IMR-90 (cell line): ENCODE results near the gene CSAD. TPM values are rescaled to one million over a fixed set of nuclear protein-coding genes. Genes with fewer than 3 reads are reported as not detected.
A peak's percentile ranks its signal among the peaks of the same experiment; 100 is the strongest.

ENCODE experiments used
- ATAC-seq: fragments of 200-7000 bp; cut with Tn5 transposase; 2 replicates; pipeline ENCODE4 v1.9.1; 2020; ENCODE audit warnings: low read depth, mild to moderate bottlenecking, moderate library complexity
- BruUV-seq: library from RNA; stranded (reverse); fragments of 400-500 nt; replicated peaks from 2 replicates; lab custom pipeline; 2021; lab: Mats Ljungman, UMichigan
- CTCF ChIA-PET: fragments of 300-600 bp; formaldehyde crosslinking; extraction: SDS; loops from one replicate; lab custom pipeline; 2021; ENCODE audit warnings: antibody characterized with exemption; lab: Yijun Ruan, JAX
- POLR2A ChIA-PET: fragments of 300-600 bp; sonication (Branson Sonifier 250); formaldehyde crosslinking; loops from one replicate; lab custom pipeline; 2022; ENCODE audit warnings: antibody characterized with exemption; ENCODE audit not compliant: unreplicated experiment; lab: Charles Lee
- DNase-seq: peaks from one replicate; pipeline ENCODE4 v3.0.0; 2013
- H2AFZ ChIP-seq: replicated peaks from 2 replicates; pipeline ENCODE3; 2013; ENCODE audit warnings: low read length, mild to moderate bottlenecking; ENCODE audit not compliant: poor library complexity
- H2AK5ac ChIP-seq: 2 replicates; pipeline ENCODE4 v1.6.1; 2013; ENCODE audit warnings: low read depth, low read length, inconsistent platforms
- H2AK9ac ChIP-seq: replicated peaks from 2 replicates; pipeline ENCODE3; 2013; ENCODE audit warnings: mild to moderate bottlenecking, low read depth, low read length, moderate library complexity; ENCODE audit not compliant: poor library complexity
- H2BK120ac ChIP-seq: 2 replicates; pipeline ENCODE4 v1.6.1; 2013; ENCODE audit warnings: low read depth, low read length, inconsistent platforms
- H2BK15ac ChIP-seq: 3 replicates; pipeline ENCODE4 v1.6.1; 2013; ENCODE audit warnings: low read depth, low read length, inconsistent platforms
- H2BK20ac ChIP-seq: 2 replicates; pipeline ENCODE4 v1.6.1; 2013; ENCODE audit warnings: low read depth, mild to moderate bottlenecking, inconsistent platforms, low read length, moderate library complexity
- H2BK5ac ChIP-seq: 2 replicates; pipeline ENCODE4 v1.6.1; 2013; ENCODE audit warnings: mild to moderate bottlenecking, low read depth, low read length, inconsistent platforms; ENCODE audit not compliant: poor library complexity, severe bottlenecking
- H3K14ac ChIP-seq: replicated peaks from 2 replicates; pipeline ENCODE4 v1.6.1; 2013; ENCODE audit warnings: low read depth, low read length, inconsistent platforms
- H3K18ac ChIP-seq: 2 replicates; pipeline ENCODE4 v1.6.1; 2013; ENCODE audit warnings: low read depth, low read length, control low read depth
- H3K23ac ChIP-seq: 2 replicates; pipeline ENCODE4 v1.6.1; 2013; ENCODE audit warnings: low read depth, low read length, inconsistent platforms
- H3K27ac ChIP-seq: 2 replicates; pipeline ENCODE4 v1.5.1; 2013; ENCODE audit warnings: mild to moderate bottlenecking, control low read depth, low read length; ENCODE audit not compliant: insufficient read depth
- H3K27me3 ChIP-seq: 2 replicates; pipeline ENCODE4 v1.6.1; 2013; ENCODE audit warnings: low read length; ENCODE audit not compliant: control insufficient read depth, insufficient read depth
- H3K36me3 ChIP-seq: 2 replicates; pipeline ENCODE4 v1.6.1; 2013; ENCODE audit warnings: low read length, mixed read lengths; ENCODE audit not compliant: control insufficient read depth, insufficient read depth
- H3K4ac ChIP-seq: 2 replicates; pipeline ENCODE4 v1.6.1; 2013; ENCODE audit warnings: low read depth, low read length, inconsistent platforms
- H3K4me1 ChIP-seq: 2 replicates; pipeline ENCODE4 v1.6.1; 2013; ENCODE audit warnings: low read length, mixed read lengths; ENCODE audit not compliant: control insufficient read depth, insufficient read depth
- H3K4me2 ChIP-seq: 2 replicates; pipeline ENCODE4 v1.6.1; 2013; ENCODE audit warnings: low read depth, mild to moderate bottlenecking, control low read depth, low read length, moderate library complexity
- H3K4me3 ChIP-seq: 2 replicates; pipeline ENCODE4 v1.5.1; 2013; ENCODE audit warnings: low read depth, mild to moderate bottlenecking, control low read depth, low read length, moderate library complexity; ENCODE audit not compliant: insufficient read depth
- H3K56ac ChIP-seq: 2 replicates; pipeline ENCODE4 v1.6.1; 2013; ENCODE audit warnings: low read length, inconsistent platforms; ENCODE audit not compliant: insufficient read depth; ENCODE audit errors: extremely low read depth
- H3K79me1 ChIP-seq, 2 experiments: 2 replicates each; pipeline ENCODE4 v1.6.1; 2013; ENCODE audit warnings: low read length in 2 of 2, inconsistent platforms in 1 of 2, low read depth in 1 of 2
- H3K9ac ChIP-seq: 2 replicates; pipeline ENCODE4 v1.6.1; 2013; ENCODE audit warnings: low read depth, low read length, control low read depth
- H3K9me1 ChIP-seq: 2 replicates; pipeline ENCODE4 v1.6.1; 2013; ENCODE audit warnings: low read length, inconsistent platforms; ENCODE audit not compliant: insufficient read depth
- H3K9me3 ChIP-seq: 2 replicates; pipeline ENCODE4 v1.6.1; 2013; ENCODE audit warnings: low read length; ENCODE audit not compliant: control insufficient read depth, insufficient read depth
- H4K20me1 ChIP-seq: 2 replicates; pipeline ENCODE4 v1.6.1; 2013; ENCODE audit warnings: low read length, inconsistent platforms; ENCODE audit not compliant: insufficient read depth
- H4K5ac ChIP-seq: 2 replicates; pipeline ENCODE4 v1.6.1; 2013; ENCODE audit warnings: mild to moderate bottlenecking, low read depth, low read length, control low read depth
- H4K8ac ChIP-seq, 2 experiments: 2 replicates each; pipeline ENCODE4 v1.6.1; 2013; ENCODE audit warnings: low read depth in 2 of 2, low read length in 2 of 2, control low read depth in 1 of 2, inconsistent platforms in 1 of 2
- H4K91ac ChIP-seq: 2 replicates; pipeline ENCODE4 v1.6.1; 2013; ENCODE audit warnings: low read depth, low read length, inconsistent platforms; ENCODE audit not compliant: insufficient read depth
- BHLHE40 ChIP-seq: fragments of 150-350 bp; IDR thresholded peaks from 2 replicates; pipeline ENCODE4 v1.6.1; 2016; ENCODE audit warnings: mild to moderate bottlenecking, low read depth, low read length
- CHD1 ChIP-seq: IDR thresholded peaks from 2 replicates; pipeline ENCODE4 v1.6.1; 2012; ENCODE audit warnings: low read depth, low read length, improper control_type of control experiment
- MAZ ChIP-seq: IDR thresholded peaks from 2 replicates; pipeline ENCODE4 v1.6.1; 2012; ENCODE audit warnings: low read depth, mild to moderate bottlenecking, low read length, improper control_type of control experiment, moderate library complexity, borderline replicate concordance
- MXI1 ChIP-seq: IDR thresholded peaks from 2 replicates; pipeline ENCODE4 v1.6.1; 2012; ENCODE audit warnings: low read depth, mild to moderate bottlenecking, low read length, moderate library complexity, borderline replicate concordance
- NFE2L2 ChIP-seq: fragments of 150-350 bp; IDR thresholded peaks from 2 replicates; pipeline ENCODE4 v1.6.1; 2016; ENCODE audit warnings: low read depth, mild to moderate bottlenecking, low read length
- RFX5 ChIP-seq: IDR thresholded peaks from 2 replicates; pipeline ENCODE4 v1.8.0; 2012; ENCODE audit warnings: low read depth, mild to moderate bottlenecking, low read length, moderate library complexity
- SMC3 ChIP-seq: fragments of 150-350 bp; IDR thresholded peaks from 2 replicates; pipeline ENCODE4 v1.6.1; 2016; ENCODE audit warnings: low read depth, mild to moderate bottlenecking, antibody characterized with exemption, low read length, moderate library complexity
- WGBS, 2 experiments: methylation state at CpG; one replicate each; pipeline versions ENCODE4 v1.1.5 to v1.1.7; 2013; ENCODE audit warnings: missing lambda C conversion rate in 2 of 2; ENCODE audit not compliant: insufficient read length in 1 of 2; ENCODE audit errors: extremely low coverage in 2 of 2; 5-methylcytosine and 5-hydroxymethylcytosine counted together
- dilution Hi-C: fragments of 300-500 bp; cut with HindIII; formaldehyde crosslinking; loops from one replicate; pipeline ENCODE4 v1.14.3; 2018; ENCODE audit warnings: low sequenced_read_pairs; ENCODE audit not compliant: unreplicated experiment
- in situ Hi-C: fragments of 300-500 bp; cut with MboI; formaldehyde crosslinking; loops from 3 replicates; pipeline ENCODE4 v1.14.3; 2019; ENCODE audit warnings: low sequenced_read_pairs, inconsistent platforms, mixed read lengths
- intact Hi-C: fragments of 100-400 bp; cut with micrococcal nuclease; formaldehyde crosslinking; loops from 2 replicates; pipeline ENCODE4 v1.10.0; 2022
- polyA plus RNA-seq, 3 experiments: library from polyadenylated mRNA; depleted of rRNA; stranded (reverse); fragments of >200 nt; gene quantifications; 2 replicates each; pipeline ENCODE4 v1.2.3, GENCODE V29; 2012; ENCODE audit warnings: low replicate concordance in 1 of 3
- total RNA-seq: library from RNA; depleted of rRNA; stranded (reverse); fragments of >200 nt; gene quantifications from 2 replicates; pipeline ENCODE4 v1.2.3, GENCODE V29; 2012

Gene CSAD
- total and polyA plus RNA-seq, 2 of the 4 experiments (the other 2 are of a cell fraction), result 5.4 to 45.6 TPM

DNA sequence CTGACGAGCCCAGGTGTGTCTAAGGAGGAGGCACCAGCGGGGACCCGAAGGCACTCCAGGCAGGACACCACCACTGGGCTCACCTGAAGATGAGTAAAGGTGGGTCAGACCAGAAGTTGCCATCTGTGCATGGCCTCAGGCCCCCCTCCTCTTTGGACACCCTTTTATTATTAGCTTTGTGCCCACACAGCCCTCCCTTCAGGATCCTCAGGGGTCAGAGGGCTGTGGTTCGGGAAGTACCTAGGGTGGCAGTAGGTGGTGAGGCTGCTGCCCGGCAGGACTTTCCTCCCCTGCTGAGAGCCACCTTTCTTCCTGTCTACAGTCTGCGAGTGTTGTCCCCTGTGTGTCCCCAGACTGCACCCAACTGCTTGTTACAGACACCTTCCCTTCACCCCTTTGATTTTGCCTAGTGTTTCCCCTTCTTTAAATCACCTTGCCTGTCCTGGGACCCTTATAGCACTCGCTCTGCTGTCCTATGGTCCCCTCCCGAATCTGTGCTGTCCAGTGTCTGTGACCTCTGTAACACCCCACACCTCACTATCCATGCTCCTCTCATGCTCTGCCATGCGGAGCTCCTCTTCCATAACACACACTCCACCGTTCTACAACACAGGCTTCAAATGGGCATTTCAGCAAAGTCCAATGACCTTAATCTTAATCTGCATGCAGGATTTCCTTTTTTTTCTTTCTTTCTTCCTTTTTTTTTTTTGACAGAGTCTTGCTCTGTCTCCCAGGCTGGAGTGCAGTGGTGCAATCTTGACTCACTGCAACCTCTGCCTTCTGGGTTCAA, 51.8 kb downstream of the CSAD start:
- Histone ChIP-seq H2AK5ac (no peak overlapping the region), H2BK20ac (no peak overlapping the region), H3K56ac (no peak overlapping the region), H3K9me1 (peaks cover 3% of the 10 kb centered on the region; the same call in 1 of the 2 replicates), H3K14ac (no peak overlapping the region), H2BK15ac (no peak overlapping the region), H2AK9ac (no peak overlapping the region), H2BK120ac (no peak overlapping the region), H3K9ac (no peak overlapping the region), H3K79me1 (no peaks in the 10 kb centered on the region), H4K91ac (no peak overlapping the region), H3K27ac (no peak overlapping the region), H2AFZ (peak overlapping the region; percentile 51), H3K27me3 (peaks cover 6% of the 10 kb centered on the region; the same call in 1 of the 2 replicates), H3K18ac (no peak overlapping the region), H3K4ac (no peak overlapping the region), H4K20me1 (no peaks in the 10 kb centered on the region), H3K4me3 (no peak overlapping the region), H3K36me3 (no peaks in the 10 kb centered on the region), H3K23ac (no peak overlapping the region), H4K8ac (no peak overlapping the region), H3K4me2 (no peak overlapping the region), H3K4me1 (no peaks in the 10 kb centered on the region), H2BK5ac (no peak overlapping the region), H3K9me3 (no peaks in the 10 kb centered on the region), H4K5ac (no peak overlapping the region)
- dilution Hi-C loops, result no loop called here
- DNase-seq, result no peak
- TF ChIP-seq CHD1 (no peak), NFE2L2 (no peak), RFX5 (no peak), MAZ (no peak), BHLHE40 (no peak), MXI1 (no peak), SMC3 (no peak)
- no peak for ATAC-seq
- no TSS peak for BruUV-seq
- CTCF ChIA-PET, result no interaction called here
- intact Hi-C loops, result no loop called here
- POLR2A ChIA-PET, result no interaction called here
- in situ Hi-C loops, result no loop called here
- WGBS, 2 experiments, result 74% methylated on average over 6 of the region's 10 CpGs; no CpG with 5 or more reads in 1 of the 2 experiments
